H1 (cell line): ENCODE results near the gene CHRNA3. TPM values are rescaled to one million over a fixed set of nuclear protein-coding genes. Genes with fewer than 3 reads are reported as not detected.
"Not testable (repeated sequence)": the region's sequence is repeated elsewhere in the genome, so short reads cannot be mapped to it uniquely, and the experiment has no call there.

Experiments
- CTCF ChIA-PET: fragments of 300-600 bp; sonication (Branson Sonifier 250); formaldehyde crosslinking; loops from one replicate; lab custom pipeline; 2021; ENCODE audit not compliant: partially characterized antibody; lab: Charles Lee
- POLR2A ChIA-PET: fragments of 300-600 bp; sonication (Branson Sonifier 250); formaldehyde crosslinking; loops from one replicate; lab custom pipeline; 2021; ENCODE audit warnings: inconsistent platforms; ENCODE audit not compliant: partially characterized antibody; lab: Charles Lee
- DNase-seq, 2 experiments: peaks; one replicate each; pipeline versions ENCODE4 v3.0.0 to v3.0.0-alpha.2; 2010 to 2022; ENCODE audit warnings: low spot score in 2 of 2, low read depth in 1 of 2, mixed read lengths in 1 of 2
- FAIRE-seq: peaks from 2 replicates; lab custom pipeline; 2011; peaks lifted over from hg19 to GRCh38; lab: Jason Lieb, UNC
- H2AFZ ChIP-seq: 2 replicates; pipeline ENCODE4 v1.8.1; 2012; ENCODE audit warnings: low read length, inconsistent platforms
- H2AK5ac ChIP-seq: 2 replicates; pipeline ENCODE4 v1.6.1; 2013; ENCODE audit warnings: low read depth, low read length
- H2BK120ac ChIP-seq: replicated peaks from 2 replicates; pipeline ENCODE3; 2013; ENCODE audit warnings: low read depth, low read length, inconsistent platforms
- H2BK12ac ChIP-seq: 2 replicates; pipeline ENCODE4 v1.6.1; 2013; ENCODE audit warnings: low read depth, low read length
- H2BK15ac ChIP-seq: 2 replicates; pipeline ENCODE4 v1.6.1; 2013; ENCODE audit warnings: low read length
- H2BK20ac ChIP-seq: 2 replicates; pipeline ENCODE4 v1.6.1; 2013; ENCODE audit warnings: low read length
- H2BK5ac ChIP-seq: 2 replicates; pipeline ENCODE4 v1.6.1; 2013; ENCODE audit warnings: low read depth, low read length
- H3K14ac ChIP-seq: 2 replicates; pipeline ENCODE4 v1.6.1; 2013; ENCODE audit warnings: inconsistent platforms; ENCODE audit not compliant: insufficient read length
- H3K18ac ChIP-seq: 2 replicates; pipeline ENCODE4 v1.6.1; 2013; ENCODE audit warnings: low read length; ENCODE audit errors: extremely low read depth
- H3K23ac ChIP-seq: 2 replicates; pipeline ENCODE4 v1.6.1; 2013; ENCODE audit warnings: inconsistent platforms; ENCODE audit not compliant: insufficient read length
- H3K23me2 ChIP-seq: 2 replicates; pipeline ENCODE4 v1.6.1; 2013; ENCODE audit warnings: low read depth, low read length
- H3K27ac ChIP-seq: 2 replicates; pipeline ENCODE4 v1.6.1; 2011; ENCODE audit warnings: low read depth, low read length, inconsistent platforms
- H3K27me3 ChIP-seq, 4 experiments: replicated peaks in 1 of 4; 1 replicate in 1 of 4; 2 replicates in 3 of 4; pipeline versions ENCODE4 v1.6.1 to v1.8.1; 2011 to 2013; ENCODE audit warnings: low read length in 3 of 4, mild to moderate bottlenecking in 3 of 4, inconsistent platforms in 2 of 4, mixed read lengths in 2 of 4, moderate library complexity in 1 of 4; ENCODE audit not compliant: control insufficient read depth in 3 of 4, insufficient read depth in 3 of 4; ENCODE audit errors: extremely low read depth in 1 of 4
- H3K36me3 ChIP-seq, 4 experiments: 2 replicates each; pipeline versions ENCODE4 v1.6.1 to v1.8.1; 2011 to 2013; ENCODE audit warnings: mild to moderate bottlenecking in 4 of 4, low read length in 3 of 4, moderate library complexity in 2 of 4, control low read depth in 1 of 4, inconsistent platforms in 1 of 4; ENCODE audit not compliant: insufficient read depth in 4 of 4, control insufficient read depth in 2 of 4
- H3K4ac ChIP-seq: replicated peaks from 2 replicates; pipeline ENCODE3; 2013; ENCODE audit warnings: low read length, low read depth, mixed read lengths, inconsistent platforms; ENCODE audit not compliant: insufficient read length
- H3K4me1 ChIP-seq, 4 experiments: replicated peaks in 1 of 4; 1 replicate in 1 of 4; 2 replicates in 3 of 4; pipeline versions ENCODE4 v1.6.1 to v1.8.1; 2011 to 2013; ENCODE audit warnings: low read length in 3 of 4, inconsistent platforms in 2 of 4, mixed read lengths in 1 of 4; ENCODE audit not compliant: insufficient read depth in 4 of 4, control insufficient read depth in 3 of 4
- H3K4me2 ChIP-seq, 2 experiments: 2 replicates each; pipeline versions ENCODE4 v1.6.1 to v1.8.1; 2011 to 2013; ENCODE audit warnings: low read depth in 2 of 2, low read length in 2 of 2, control low read depth in 1 of 2, inconsistent platforms in 1 of 2, mild to moderate bottlenecking in 1 of 2; ENCODE audit not compliant: insufficient read depth in 1 of 2
- H3K4me3 ChIP-seq, 4 experiments: fragments of 200-600, 300-600 bp in 1 of 4; sonication (generic), shearing (Covaris generic), sonication (Bioruptor Twin) in 1 of 4; 2 replicates each; pipeline versions ENCODE4 v1.5.1 to v1.8.1; 2011 to 2016; ENCODE audit warnings: low read length in 4 of 4, low read depth in 3 of 4, control low read depth in 2 of 4, inconsistent platforms in 2 of 4, mild to moderate bottlenecking in 2 of 4, mixed read lengths in 1 of 4, moderate library complexity in 1 of 4; ENCODE audit not compliant: insufficient read depth in 2 of 4; ENCODE audit errors: extremely low read depth in 1 of 4
- H3K56ac ChIP-seq: replicated peaks from 2 replicates; pipeline ENCODE3; 2013; ENCODE audit warnings: low read depth, mild to moderate bottlenecking, mixed read lengths, low read length, inconsistent platforms; ENCODE audit not compliant: insufficient read length
- H3K79me1 ChIP-seq: 2 replicates; pipeline ENCODE4 v1.6.1; 2013; ENCODE audit warnings: low read depth, low read length, control low read depth
- H3K79me2 ChIP-seq, 2 experiments: 2 replicates each; pipeline versions ENCODE4 v1.6.1 to v1.8.1; 2012 to 2013; ENCODE audit warnings: low read length in 2 of 2, mild to moderate bottlenecking in 2 of 2, inconsistent platforms in 1 of 2; ENCODE audit not compliant: insufficient read depth in 2 of 2, control insufficient read depth in 1 of 2
- H3K9ac ChIP-seq, 4 experiments: replicated peaks in 1 of 4; 1 replicate in 1 of 4; 2 replicates in 3 of 4; pipeline versions ENCODE4 v1.6.1 to v1.8.1; 2011 to 2013; ENCODE audit warnings: low read depth in 3 of 4, low read length in 3 of 4, control low read depth in 2 of 4, mild to moderate bottlenecking in 2 of 4, moderate library complexity in 2 of 4, inconsistent platforms in 1 of 4; ENCODE audit errors: extremely low read depth in 1 of 4
- H3K9me3 ChIP-seq, 2 experiments: 2 replicates each; pipeline versions ENCODE4 v1.6.1 to v1.8.1; 2012 to 2013; ENCODE audit warnings: mild to moderate bottlenecking in 2 of 2, moderate library complexity in 2 of 2, control low read depth in 1 of 2, inconsistent platforms in 1 of 2, low read depth in 1 of 2, low read length in 1 of 2, mixed read lengths in 1 of 2; ENCODE audit not compliant: insufficient read depth in 2 of 2
- H4K20me1 ChIP-seq, 2 experiments: replicated peaks in 1 of 2; 2 replicates each; pipeline versions ENCODE3 to v1.8.1; 2011 to 2013; ENCODE audit warnings: inconsistent platforms in 2 of 2, low read length in 2 of 2, mild to moderate bottlenecking in 1 of 2; ENCODE audit not compliant: insufficient read depth in 2 of 2, control insufficient read depth in 1 of 2
- H4K5ac ChIP-seq: 2 replicates; pipeline ENCODE4 v1.6.1; 2013; ENCODE audit warnings: low read length, low read depth, mixed read lengths, inconsistent platforms; ENCODE audit not compliant: insufficient read length
- H4K8ac ChIP-seq: 2 replicates; pipeline ENCODE4 v1.8.0; 2013; ENCODE audit warnings: mild to moderate bottlenecking, moderate library complexity, low read length, inconsistent platforms; ENCODE audit not compliant: insufficient read depth; ENCODE audit errors: extremely low read depth
- H4K91ac ChIP-seq: replicated peaks from 2 replicates; pipeline ENCODE3; 2013; ENCODE audit warnings: low read length, mixed read lengths, inconsistent platforms; ENCODE audit not compliant: insufficient read length
- WGBS, 2 experiments: shearing (Covaris generic) in 1 of 2; methylation state at CpG; one replicate each; pipeline versions ENCODE4 v1.1.6 to v1.1.7; 2013 to 2015; ENCODE audit warnings: low lambda C conversion rate in 2 of 2, mixed read lengths in 2 of 2, inconsistent platforms in 1 of 2, low coverage in 1 of 2, missing lambda C conversion rate in 1 of 2; ENCODE audit not compliant: insufficient replicate concordance in 2 of 2, insufficient coverage in 1 of 2, insufficient read length in 1 of 2; ENCODE audit errors: extremely low coverage in 1 of 2, missing lambda C conversion rate in 1 of 2; 5-methylcytosine and 5-hydroxymethylcytosine counted together
- polyA plus RNA-seq, 7 experiments: library from polyadenylated mRNA; depleted of rRNA in 3 of 7; stranded (reverse) in 5 of 7; unstranded in 2 of 7; fragments of >200 nt in 5 of 7; fragments of 200-250 nt in 2 of 7; gene quantifications; 1 replicate in 5 of 7; 2 replicates in 1 of 7; 4 replicates in 1 of 7; pipeline versions ENCODE4 v1.2.1 to v1.2.3, GENCODE V29; 2011 to 2013; ENCODE audit warnings: missing spikeins in 2 of 7, mixed read lengths in 2 of 7
- total RNA-seq: library from RNA; stranded (reverse); fragmentation: NEBNext Ultra II Directional; extraction: Animal tissue kit (Norgen Biotek cat#: 25700); gene quantifications from 2 replicates; pipeline ENCODE4 v1.2.1, GENCODE V29; 2021

Gene CHRNA3
- total and polyA plus RNA-seq, 2 of the 8 experiments (the other 6 are each of a cell fraction or from before 2014, with no cell fraction given) = 2.1 to 4.7 TPM

DNA sequence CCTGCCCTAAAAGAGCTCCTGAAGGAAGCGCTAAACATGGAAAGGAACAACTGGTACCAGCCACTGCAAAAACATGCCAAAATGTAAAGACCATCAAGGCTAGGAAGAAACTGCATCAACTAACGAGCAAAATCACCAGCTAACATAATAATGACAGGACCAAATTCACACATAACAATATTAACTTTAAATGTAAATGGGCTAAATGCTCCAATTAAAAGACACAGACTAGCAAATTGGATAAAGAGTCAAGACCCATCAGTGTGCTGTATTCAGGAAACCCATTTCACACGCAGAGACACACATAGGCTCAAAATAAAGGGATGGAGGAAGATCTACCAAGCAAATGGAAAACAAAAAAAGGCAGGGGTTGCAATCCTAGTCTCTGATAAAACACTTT, 11.2 kb downstream of the CHRNA3 start:
- H3K9ac ChIP-seq, H3K14ac ChIP-seq, H3K4me1 ChIP-seq, H3K18ac ChIP-seq, H3K56ac ChIP-seq, H3K27ac ChIP-seq, CTCF ChIA-PET, H2BK15ac ChIP-seq, H2BK12ac ChIP-seq, H3K36me3 ChIP-seq, H2AK5ac ChIP-seq, POLR2A ChIA-PET, H3K4me3 ChIP-seq, H4K91ac ChIP-seq, FAIRE-seq, H2BK120ac ChIP-seq, H4K8ac ChIP-seq, H4K5ac ChIP-seq, H3K79me2 ChIP-seq, H4K20me1 ChIP-seq, H2AFZ ChIP-seq, DNase-seq, H3K79me1 ChIP-seq, H3K4ac ChIP-seq, H3K27me3 ChIP-seq, H3K4me2 ChIP-seq, H3K23ac ChIP-seq, H2BK5ac ChIP-seq, H3K23me2 ChIP-seq, H2BK20ac ChIP-seq: not testable (repeated sequence)
- 84% methylated on average over 3 of the region's 3 CpGs; no CpG with 5 or more reads in 1 of the 2 experiments for WGBS, 2 experiments
- peaks cover 4 to 12% of the 10 kb centered on the region in 2 experiments; a peak in 1 of 4 replicates for H3K9me3 ChIP-seq
